Ishikawa (cell line): ENCODE results near the gene PPP2R2C.

Source experiments
- CEBPB ChIP-seq: IDR thresholded peaks from 2 replicates; pipeline ENCODE4 v1.6.1; 2012
- CREB1 ChIP-seq: IDR thresholded peaks from 2 replicates; pipeline ENCODE4 v1.6.1; 2012; ENCODE audit warnings: low read depth
- EGR1 ChIP-seq: IDR thresholded peaks from 2 replicates; pipeline ENCODE4 v1.6.1; 2012
- EP300 ChIP-seq: IDR thresholded peaks from 2 replicates; pipeline ENCODE4 v1.6.1; 2012; ENCODE audit warnings: borderline replicate concordance
- FOXM1 ChIP-seq: IDR thresholded peaks from 2 replicates; pipeline ENCODE4 v1.6.1; 2012; ENCODE audit warnings: low read depth, borderline replicate concordance
- NFIC ChIP-seq: IDR thresholded peaks from 2 replicates; pipeline ENCODE4 v1.6.1; 2012
- RAD21 ChIP-seq: IDR thresholded peaks from 2 replicates; pipeline ENCODE4 v1.6.1; 2012; ENCODE audit warnings: low read depth
- REST ChIP-seq: IDR thresholded peaks from 2 replicates; pipeline ENCODE4 v1.6.1; 2012; ENCODE audit warnings: low read depth, mild to moderate bottlenecking
- TEAD4 ChIP-seq: IDR thresholded peaks from 2 replicates; pipeline ENCODE4 v1.6.1; 2012
- USF1 ChIP-seq: IDR thresholded peaks from 2 replicates; pipeline ENCODE4 v1.6.1; 2012
- ZBTB7A ChIP-seq: IDR thresholded peaks from 2 replicates; pipeline ENCODE4 v1.6.1; 2012; ENCODE audit warnings: low read depth
- TF ChIP-seq, protein P1 (sequence below): IDR thresholded peaks from 2 replicates; pipeline ENCODE4 v1.6.1; 2012

- TF ChIP-seq EP300 (no peak), REST (no peak), FOXM1 (no peak), ZBTB7A (no peak), CREB1 (no peak), RAD21 (no peak), NFIC (no peak), USF1 (no peak), CEBPB (no peak), TEAD4 (no peak), EGR1 (no peak)
- TF ChIP-seq, protein P1, sequence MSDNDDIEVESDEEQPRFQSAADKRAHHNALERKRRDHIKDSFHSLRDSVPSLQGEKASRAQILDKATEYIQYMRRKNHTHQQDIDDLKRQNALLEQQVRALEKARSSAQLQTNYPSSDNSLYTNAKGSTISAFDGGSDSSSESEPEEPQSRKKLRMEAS: no peak
Observed at GRCh38 chr4:6291784-6292297, 180.6 kb downstream of the PPP2R2C start.
